Epithelial cell of esophagus (primary cell): ENCODE data around the gene SECISBP2.

Experiments used
- DNase-seq: peaks from one replicate; pipeline ENCODE4 v3.0.0; 2010; ENCODE audit warnings: low read depth
- H3K4me3 ChIP-seq: 2 replicates; pipeline ENCODE4 v1.5.1; 2011; ENCODE audit warnings: mild to moderate bottlenecking, low read length, control low read depth
- CTCF ChIP-seq: IDR thresholded peaks from 2 replicates; pipeline ENCODE4 v1.5.1; 2011; ENCODE audit warnings: low read depth, mild to moderate bottlenecking, low read length, control low read depth, inconsistent platforms; ENCODE audit not compliant: insufficient read depth; ENCODE audit errors: missing control alignments

Gene SECISBP2

GRCh38 chr9:89394412-89394811 is 76.1 kb downstream of the SECISBP2 start:
- no peak overlapping the region for H3K4me3 ChIP-seq
- TF ChIP-seq CTCF: no peak
- DNase-seq: no peak

- H3K4me3 ChIP-seq: no peak overlapping the region
- DNase-seq: no peak
- no peak for TF ChIP-seq CTCF
Observed at GRCh38 chr9:89395931-89396710, 77.8 kb downstream of the SECISBP2 start.

GRCh38 chr9:89397471-89397870 is 79.2 kb downstream of the SECISBP2 start:
- no peak for DNase-seq
- no peak for TF ChIP-seq CTCF
- H3K4me3 ChIP-seq: no peak overlapping the region

- DNase-seq: no peak
- no peak overlapping the region for H3K4me3 ChIP-seq
- no peak for TF ChIP-seq CTCF
Observed at GRCh38 chr9:89398621-89399020, 80.3 kb downstream of the SECISBP2 start.

GRCh38 chr9:89400403-89401116 is 82.3 kb downstream of the SECISBP2 start:
- no peak overlapping the region for H3K4me3 ChIP-seq
- DNase-seq: no peak
- TF ChIP-seq CTCF: no peak

GRCh38 chr9:89402695-89403427 is 84.6 kb downstream of the SECISBP2 start:
- no peak overlapping the region for H3K4me3 ChIP-seq
- no peak for DNase-seq
- TF ChIP-seq CTCF: no peak
